K562 (cell line): ENCODE measurements around the gene SKP2.

Experiments used
- ATF3 ChIP-seq, 2 experiments: fragments of 450-650 bp in 1 of 2; sonication (generic) in 1 of 2; formaldehyde crosslinking in 1 of 2; IDR thresholded peaks in 1 of 2; conservative IDR thresholded peaks in 1 of 2; 2 replicates each; pipeline versions ENCODE4 v1.6.1 to v1.8.1; 2016 to 2023; ENCODE audit warnings: mild to moderate bottlenecking in 2 of 2, moderate library complexity in 2 of 2, inconsistent platforms in 1 of 2, missing genetic modification reagents in 1 of 2
- CTCF ChIP-seq, 3 experiments: IDR thresholded peaks in 2 of 3; conservative IDR thresholded peaks in 1 of 3; 2 replicates each; pipeline ENCODE4 v1.5.1; 2011 to 2012; ENCODE audit warnings: low read length in 3 of 3, mild to moderate bottlenecking in 3 of 3, control low read depth in 2 of 3, improper control_type of control experiment in 1 of 3, inconsistent platforms in 1 of 3, low read depth in 1 of 3, mixed read lengths in 1 of 3, moderate library complexity in 1 of 3; ENCODE audit not compliant: insufficient read depth in 2 of 3
- FOXP1 ChIP-seq: sonication (generic); formaldehyde crosslinking; IDR thresholded peaks from 2 replicates; pipeline ENCODE4 v1.8.0; 2022; ENCODE audit warnings: mild to moderate bottlenecking, missing genetic modification reagents
- GABPA ChIP-seq: fragments of 200-800 bp; sonication (Bioruptor generic); conservative IDR thresholded peaks from 2 replicates; pipeline ENCODE4 v1.6.1; 2016; ENCODE audit warnings: low read depth, missing genetic modification characterization, missing compliant biosample characterization
- NCOA1 ChIP-seq: fragments of 450-650 bp; IDR thresholded peaks from 2 replicates; pipeline ENCODE4 v1.6.1; 2016; ENCODE audit warnings: low read depth
- NFATC3 ChIP-seq: fragments of 450-650 bp; IDR thresholded peaks from 2 replicates; pipeline ENCODE4 v1.6.1; 2017; ENCODE audit warnings: mild to moderate bottlenecking
- PHB ChIP-seq: fragments of 250-450 bp; sonication (Bioruptor Pico); IDR thresholded peaks from 2 replicates; pipeline ENCODE4 v1.5.0; 2021
- POLR2A ChIP-seq: fragments of 450-650 bp; conservative IDR thresholded peaks from 2 replicates; pipeline ENCODE4 v1.6.1; 2016
- ZBTB49 ChIP-seq: sonication (generic); formaldehyde crosslinking; IDR thresholded peaks from 2 replicates; pipeline ENCODE4 v1.8.0; 2022; ENCODE audit warnings: missing genetic modification reagents, mild to moderate bottlenecking, borderline replicate concordance
- ZFP91 ChIP-seq: sonication (generic); formaldehyde crosslinking; IDR thresholded peaks from 2 replicates; pipeline ENCODE4 v1.8.0; 2022; ENCODE audit warnings: mild to moderate bottlenecking, missing genetic modification reagents
- ZNF347 ChIP-seq: fragments of 450-650 bp; formaldehyde crosslinking; IDR thresholded peaks from 2 replicates; pipeline ENCODE4 v1.4.0; 2020; ENCODE audit warnings: low read depth, mild to moderate bottlenecking, moderate library complexity
- ZNF449 ChIP-seq: fragments of 250-450 bp; sonication (Bioruptor Pico); IDR thresholded peaks from 2 replicates; pipeline ENCODE4 v1.8.0; 2022; ENCODE audit warnings: moderate library complexity, mild to moderate bottlenecking, inconsistent platforms
- ZNF830 ChIP-seq: fragments of 250-450 bp; sonication (Bioruptor Pico); IDR thresholded peaks from 2 replicates; pipeline ENCODE4 v1.5.0; 2021; ENCODE audit warnings: mild to moderate bottlenecking

- TF ChIP-seq ZNF449 (no peak), NCOA1 (no peak), CTCF (IDR thresholded peaks at IDR 0.05 in 2 of 3, conservative IDR thresholded peaks at IDR 0.05 in 1 of 3; ENCODE audit: insufficient read depth in 2 of 3, low read depth in 1 of 3, low read length in 3 of 3) (no peak), ZFP91 (CRISPR knock-in tag) (no peak), PHB (CRISPR knock-in tag) (no peak), ZNF830 (CRISPR knock-in tag) (no peak), ZNF347 (no peak), ATF3 (IDR thresholded peaks at IDR 0.05) (no peak), ATF3 (CRISPR knock-in tag; conservative IDR thresholded peaks at IDR 0.05) (no peak), POLR2A (no peak), ZBTB49 (CRISPR knock-in tag) (no peak), FOXP1 (CRISPR knock-in tag) (no peak), GABPA (no peak), NFATC3 (no peak)
Measured at GRCh38 chr5:36227046-36227445, 75.1 kb downstream of the SKP2 start.
